Urothelium cell line (cell line): ENCODE results near the gene LMO7.

ENCODE experiments used
- DNase-seq: peaks from one replicate; pipeline ENCODE4 v3.0.0; 2011; ENCODE audit warnings: low spot score, mixed read lengths
- FAIRE-seq: peaks from 2 replicates; lab custom pipeline; 2011; peaks lifted over from hg19 to GRCh38; lab: Jason Lieb, UNC

LMO7 gene

DNA sequence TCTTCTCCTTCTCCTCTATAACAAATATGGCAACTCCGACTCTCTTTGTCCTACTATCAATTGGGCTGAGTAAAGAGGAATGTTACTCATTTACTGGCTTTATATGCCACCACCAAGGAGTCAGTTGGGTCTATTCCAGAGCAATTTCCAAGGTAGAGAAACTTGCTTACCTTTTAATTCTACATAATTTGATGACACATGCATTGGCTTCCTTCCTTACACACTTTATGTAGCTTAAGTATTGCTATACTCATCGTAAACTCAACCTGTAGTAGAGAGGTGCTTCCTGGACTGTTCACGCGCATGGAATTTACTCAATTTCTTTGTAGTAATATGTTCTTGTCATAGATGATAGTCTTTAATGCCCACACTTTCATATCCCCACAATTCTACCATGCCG, 160.7 kb downstream of the LMO7 start:
- FAIRE-seq (no peak), DNase-seq (no peak)

DNA sequence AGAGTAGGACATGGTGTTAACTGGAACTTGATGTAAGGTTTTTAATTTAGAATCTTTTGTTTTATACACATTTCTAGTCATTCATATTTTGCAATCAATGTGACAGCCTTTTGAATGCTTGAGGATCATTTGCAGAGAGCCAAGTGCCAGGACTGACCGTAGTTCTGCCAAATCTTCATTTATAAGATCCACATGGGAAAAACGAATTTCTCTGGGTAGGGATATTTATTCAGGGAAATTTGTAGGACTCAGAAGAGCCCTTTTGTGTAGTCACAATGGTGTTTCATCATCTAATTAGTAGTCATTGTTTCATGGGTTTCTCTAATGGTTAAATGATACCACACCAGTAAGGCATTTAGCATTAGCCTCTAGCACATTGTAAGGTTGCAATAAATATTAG, 161.1 kb downstream of the LMO7 start:
- DNase-seq (no peak), FAIRE-seq (no peak)

DNA sequence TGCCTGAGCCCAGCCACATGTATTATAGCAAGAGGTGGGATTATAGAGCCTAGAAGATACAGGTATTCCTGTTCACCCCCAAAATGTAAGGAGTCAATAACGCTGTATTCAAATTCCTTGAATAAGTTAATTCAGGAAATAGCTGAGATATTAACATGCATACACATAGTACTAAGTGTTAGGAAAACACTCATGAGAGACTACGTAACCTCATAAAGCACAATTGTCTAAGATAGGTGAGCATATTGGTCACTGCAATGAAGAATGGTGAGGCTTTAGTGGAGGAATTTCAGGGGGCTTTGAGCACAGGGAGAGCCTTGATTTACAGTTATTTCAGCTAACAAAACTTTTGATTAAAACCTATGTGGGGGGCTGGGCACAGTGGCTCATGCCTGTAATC, 161.6 kb downstream of the LMO7 start:
- no peak for DNase-seq
- no peak for FAIRE-seq

DNA sequence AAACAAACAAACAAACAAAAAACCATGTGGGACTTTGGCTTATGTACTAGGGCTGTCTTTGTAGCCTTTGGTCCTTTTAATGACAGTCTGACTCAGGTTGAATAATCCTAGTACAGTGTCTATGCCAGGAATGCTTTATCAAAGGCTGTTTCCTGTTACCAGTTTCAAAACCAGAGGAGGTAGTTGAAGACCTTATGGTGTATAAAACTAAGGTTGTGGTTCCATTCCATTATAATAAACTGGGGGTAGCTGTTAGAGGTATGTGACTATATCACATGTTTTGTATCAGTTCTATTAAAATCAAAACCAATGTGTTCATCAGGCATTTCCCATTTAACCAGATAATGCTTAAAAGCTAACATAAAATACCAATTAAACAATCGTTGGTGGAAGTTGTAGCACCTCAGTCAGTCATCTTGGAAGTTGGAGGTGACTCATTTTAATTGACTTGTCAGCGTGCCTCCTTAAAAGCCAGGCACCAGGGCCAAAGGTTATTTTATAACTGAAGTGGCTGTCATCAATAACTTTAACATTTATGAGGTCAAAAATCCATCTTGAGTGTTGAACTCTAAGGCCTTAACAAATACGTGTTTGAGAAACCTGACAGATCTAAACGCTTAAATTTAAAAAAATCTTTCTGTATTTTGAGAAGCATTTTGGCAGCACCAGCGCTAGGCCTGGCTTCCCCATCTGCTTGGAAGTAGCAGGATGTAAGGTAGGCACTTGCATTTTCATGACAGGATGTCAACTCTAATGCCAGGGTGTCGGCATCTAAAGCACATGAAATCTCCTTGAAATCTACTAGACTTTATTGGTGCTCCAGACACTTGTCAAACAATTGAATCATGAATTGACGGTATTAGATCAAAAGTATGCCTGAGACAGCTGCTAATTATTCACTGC, 162.5 kb downstream of the LMO7 start:
- FAIRE-seq (no peak), DNase-seq (no peak)

DNA sequence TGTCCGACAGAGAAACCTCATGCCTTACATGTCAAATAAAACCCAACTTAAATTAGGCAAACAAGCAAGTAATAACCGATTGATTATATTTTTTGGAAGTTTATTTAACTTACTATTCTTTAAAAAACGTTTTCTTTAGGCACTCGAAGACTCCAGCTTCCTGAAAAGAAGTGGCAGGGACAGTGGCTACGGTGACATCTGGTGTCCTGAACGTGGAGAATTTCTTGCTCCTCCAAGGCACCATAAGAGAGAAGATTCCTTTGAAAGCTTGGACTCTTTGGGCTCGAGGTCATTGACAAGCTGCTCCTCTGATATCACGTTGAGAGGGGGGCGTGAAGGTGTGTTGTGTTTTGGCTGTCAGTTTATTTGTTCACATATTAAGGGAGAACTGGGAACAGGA, 164.4 kb downstream of the LMO7 start:
- DNase-seq (no peak), FAIRE-seq (no peak)

DNA sequence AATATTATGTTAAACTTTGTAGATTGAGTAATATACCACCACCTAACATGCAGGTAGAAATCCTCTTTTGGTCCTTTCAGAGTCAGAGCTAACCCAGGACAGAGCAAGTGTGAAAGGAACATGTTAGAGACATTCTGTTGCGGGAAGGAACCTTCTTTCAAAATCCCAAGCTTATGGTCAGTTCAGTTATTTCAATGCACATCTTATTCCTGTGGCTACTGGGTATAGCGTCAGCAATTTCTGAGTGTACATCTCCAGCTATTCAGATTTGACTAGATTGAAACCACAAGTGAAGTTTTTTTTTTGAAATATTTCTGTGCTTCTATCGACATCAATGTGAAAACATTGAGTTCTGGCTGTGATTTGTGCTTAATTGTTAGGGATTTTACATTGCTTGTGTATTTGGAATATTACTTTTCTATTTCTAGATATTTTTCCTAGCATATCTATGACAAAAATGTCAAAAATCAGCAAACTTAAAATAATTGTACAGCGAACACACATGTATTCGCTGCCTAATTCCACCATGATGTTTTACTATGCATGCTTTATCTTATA, 165.3 kb downstream of the LMO7 start:
- no peak for FAIRE-seq

GRCh38 chr13:75802161-75802560, 166.0 kb downstream of the LMO7 start:
- DNase-seq: no peak
- FAIRE-seq: no peak

More for the DNA sequence above, 165.3 kb downstream of the LMO7 start:
- DNase-seq: no peak

- DNase-seq (no peak), FAIRE-seq (no peak)
Measured at GRCh38 chr13:75803164-75803611, 167.1 kb downstream of the LMO7 start.

- DNase-seq (no peak), FAIRE-seq (no peak)
Measured at GRCh38 chr13:75804054-75804453, 167.9 kb downstream of the LMO7 start.

GRCh38 chr13:75804605-75805004, 168.5 kb downstream of the LMO7 start:
- DNase-seq (no peak), FAIRE-seq (no peak)

GRCh38 chr13:75806117-75806516, 170.0 kb downstream of the LMO7 start:
- no peak for DNase-seq
- FAIRE-seq: no peak

DNA sequence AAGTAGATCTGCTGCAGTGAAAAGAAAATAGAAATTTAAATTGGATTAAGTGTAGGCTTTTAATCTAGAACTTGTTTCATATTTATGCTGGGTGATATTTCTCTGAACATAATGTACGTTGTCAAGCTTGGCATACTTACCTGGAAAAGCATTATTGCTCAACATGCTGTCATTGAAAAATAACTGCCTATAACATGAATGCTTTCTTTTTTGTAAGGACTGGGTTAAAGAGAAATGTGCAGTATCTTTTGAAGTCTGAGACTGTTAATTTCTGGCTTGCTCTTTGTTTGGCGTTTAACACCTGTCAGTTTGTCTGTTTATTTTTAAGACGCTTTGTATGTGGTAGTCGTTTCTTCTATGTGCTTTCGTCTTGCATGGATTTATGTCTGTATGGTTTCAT, 175.2 kb downstream of the LMO7 start:
- FAIRE-seq (no peak), DNase-seq (no peak)

DNA sequence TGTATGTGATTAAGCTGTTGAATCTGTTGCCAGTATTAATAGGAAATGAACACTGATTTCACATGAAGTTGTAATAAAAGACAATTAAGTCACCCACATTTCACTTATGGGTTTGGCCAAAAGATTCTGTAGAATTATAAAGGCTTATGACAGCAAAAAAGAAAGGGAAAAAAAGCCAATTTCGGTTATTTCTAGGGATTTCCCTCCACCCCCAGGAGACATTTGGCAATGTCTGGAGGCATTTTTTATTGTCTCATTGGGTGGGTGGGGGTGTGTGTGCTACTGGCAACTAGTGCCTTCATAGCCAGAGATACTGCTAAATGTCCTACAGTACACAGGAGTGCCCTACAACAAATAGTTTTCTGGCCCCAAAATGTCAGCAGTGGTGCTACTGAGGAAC, 175.7 kb downstream of the LMO7 start:
- DNase-seq (no peak), FAIRE-seq (no peak)

GRCh38 chr13:75812751-75813181, 176.6 kb downstream of the LMO7 start:
- no peak for FAIRE-seq
- no peak for DNase-seq

DNA sequence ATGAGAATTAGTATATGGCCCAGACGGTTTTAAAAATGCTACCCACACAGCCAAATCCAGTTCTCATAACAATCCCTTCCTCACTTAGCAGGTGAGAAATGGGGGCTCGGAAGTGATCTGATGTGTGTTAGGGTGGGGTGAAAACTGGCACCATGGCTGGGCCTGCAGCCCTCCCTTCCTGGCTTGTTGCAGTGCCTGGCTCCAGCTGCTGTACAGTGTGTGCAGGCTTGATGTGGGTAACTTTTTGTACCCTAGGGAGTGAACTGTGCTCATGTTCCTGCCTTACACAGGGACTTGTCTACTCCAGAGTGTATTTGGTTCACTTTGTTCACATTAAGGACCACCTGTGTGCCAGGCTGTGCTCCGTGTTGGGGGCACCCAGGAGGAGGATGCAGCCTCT, 177.2 kb downstream of the LMO7 start:
- FAIRE-seq (no peak), DNase-seq (no peak)

- DNase-seq (no peak), FAIRE-seq (no peak)
Measured at GRCh38 chr13:75818179-75818967, 182.2 kb downstream of the LMO7 start.

DNA sequence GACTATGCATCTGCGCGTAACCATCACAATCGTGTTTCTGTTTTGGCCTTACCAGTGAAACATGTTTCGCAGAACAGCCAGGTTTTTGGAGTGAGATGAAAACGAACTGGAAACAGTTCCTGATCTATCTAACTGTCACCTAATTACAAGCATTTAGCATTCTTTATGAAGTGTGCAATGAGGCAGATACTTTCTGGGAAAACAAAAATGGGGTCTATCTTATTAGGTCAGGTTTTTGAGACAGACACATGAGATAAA, 182.8 kb downstream of the LMO7 start:
- no peak for DNase-seq
- FAIRE-seq: no peak

GRCh38 chr13:75825161-75825560, 189.0 kb downstream of the LMO7 start:
- DNase-seq (no peak), FAIRE-seq (no peak)

GRCh38 chr13:75825594-75825993, 189.5 kb downstream of the LMO7 start:
- no peak for FAIRE-seq
- no peak for DNase-seq

GRCh38 chr13:75826391-75826790, 190.3 kb downstream of the LMO7 start:
- FAIRE-seq: no peak

DNA sequence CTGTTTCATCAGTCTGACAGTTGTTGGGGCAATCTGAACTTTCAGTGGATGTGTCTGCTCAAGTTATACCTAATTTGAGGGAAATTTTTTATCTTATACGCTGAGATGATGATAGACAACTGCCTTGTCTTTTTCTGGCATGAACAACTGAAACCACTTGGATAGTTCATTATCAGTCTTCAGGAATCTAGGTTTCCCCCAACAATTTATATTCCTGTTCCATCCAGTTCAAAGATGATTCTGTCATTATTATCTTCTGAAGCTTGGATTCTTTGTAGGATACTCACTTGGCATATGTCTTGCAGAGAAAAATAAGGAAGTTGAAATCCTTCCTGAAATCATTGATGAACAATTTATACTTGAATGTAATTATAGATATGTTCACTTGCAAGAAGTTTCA, 193.7 kb downstream of the LMO7 start:
- DNase-seq (no peak), FAIRE-seq (no peak)

More at GRCh38 chr13:75826391-75826790, 190.3 kb downstream of the LMO7 start:
- no peak for DNase-seq

- no peak for FAIRE-seq
- DNase-seq: no peak
Measured at GRCh38 chr13:75830842-75831241, 194.7 kb downstream of the LMO7 start.
